GM12801 (cell line): ENCODE results near the gene TK2.

Source experiments
- CTCF ChIP-seq: IDR thresholded peaks from one replicate; pipeline ENCODE4 v1.5.1; 2011; ENCODE audit warnings: control low read depth; ENCODE audit not compliant: insufficient read length; ENCODE audit errors: extremely low read depth

TK2 gene

DNA sequence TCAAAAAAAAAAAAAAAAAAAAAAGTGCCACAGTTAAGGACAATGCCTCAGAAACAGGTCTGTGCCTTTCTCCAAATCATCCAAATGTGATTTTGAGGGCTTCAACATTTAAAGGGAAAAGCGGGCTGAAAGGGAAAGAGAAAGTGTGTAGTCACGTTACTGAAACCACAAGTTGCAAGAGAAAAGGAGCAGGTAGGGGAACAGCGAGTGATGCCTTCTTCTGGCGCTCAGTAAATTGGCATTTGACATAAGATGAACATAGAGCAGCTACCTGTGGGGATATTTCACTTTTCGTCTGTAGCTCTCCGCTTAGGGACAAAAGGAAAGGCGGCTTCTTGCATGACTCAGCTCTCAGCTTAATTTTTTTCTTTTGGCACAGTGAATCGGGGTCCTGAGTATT is 40.4 kb upstream of the TK2 start:
- no peak for TF ChIP-seq CTCF

- no peak for TF ChIP-seq CTCF
Measured at GRCh38 chr16:66588981-66589713, 39.2 kb upstream of the TK2 start.

- TF ChIP-seq CTCF = no peak
Measured at GRCh38 chr16:66587881-66588600, 38.1 kb upstream of the TK2 start.

GRCh38 chr16:66585481-66586239 is 35.7 kb upstream of the TK2 start:
- no peak for TF ChIP-seq CTCF

- TF ChIP-seq CTCF = no peak
Measured at GRCh38 chr16:66581246-66581952, 31.5 kb upstream of the TK2 start.

GRCh38 chr16:66580605-66581209 is 30.8 kb upstream of the TK2 start:
- no peak for TF ChIP-seq CTCF
